Endodermal cell (in vitro differentiated cells): Measurements from ENCODE around the gene WDR35. TPM values are rescaled to one million over a fixed set of nuclear protein-coding genes. Genes with fewer than 3 reads are reported as not detected.

ENCODE experiments used
- DNase-seq: peaks from one replicate; pipeline ENCODE4 v3.0.0-alpha.2; 2017
- H3K27ac ChIP-seq: 2 replicates; pipeline ENCODE4 v1.5.1; 2013; ENCODE audit warnings: mild to moderate bottlenecking, low read depth, low read length, moderate library complexity
- H3K27me3 ChIP-seq: 2 replicates; pipeline ENCODE4 v1.6.1; 2013; ENCODE audit warnings: mild to moderate bottlenecking, low read length, moderate library complexity; ENCODE audit not compliant: insufficient read depth, control insufficient read depth, poor library complexity, severe bottlenecking
- H3K36me3 ChIP-seq: 2 replicates; pipeline ENCODE4 v1.7.0; 2013; ENCODE audit warnings: mild to moderate bottlenecking, low read length, moderate library complexity; ENCODE audit not compliant: control insufficient read depth, insufficient read depth
- H3K4me1 ChIP-seq: one replicate; pipeline ENCODE4 v1.7.0; 2013; ENCODE audit warnings: low read length; ENCODE audit not compliant: control insufficient read depth, insufficient read depth
- H3K4me3 ChIP-seq: 2 replicates; pipeline ENCODE4 v1.5.1; 2013; ENCODE audit warnings: mild to moderate bottlenecking, low read length, moderate library complexity
- H3K9ac ChIP-seq: 2 replicates; pipeline ENCODE4 v1.6.1; 2013; ENCODE audit warnings: mild to moderate bottlenecking, low read length, moderate library complexity; ENCODE audit not compliant: poor library complexity, severe bottlenecking; ENCODE audit errors: extremely low read depth
- H3K9me3 ChIP-seq: 2 replicates; pipeline ENCODE4 v1.6.1; 2013; ENCODE audit warnings: mild to moderate bottlenecking, low read length, moderate library complexity; ENCODE audit not compliant: control insufficient read depth
- H3K27ac Mint-ChIP-seq: 2 replicates; pipeline ENCODE4 v1.8.0; 2020; ENCODE audit warnings: mixed read lengths
- H3K27me3 Mint-ChIP-seq: 2 replicates; pipeline ENCODE4 v1.8.0; 2021; ENCODE audit warnings: mild to moderate bottlenecking, mixed read lengths; ENCODE audit not compliant: insufficient read depth
- H3K36me3 Mint-ChIP-seq: 2 replicates; pipeline ENCODE4 v1.8.0; 2020; ENCODE audit warnings: low read depth, mixed read lengths
- H3K4me1 Mint-ChIP-seq: 2 replicates; pipeline ENCODE4 v1.8.0; 2020; ENCODE audit warnings: mixed read lengths
- H3K4me3 Mint-ChIP-seq: 2 replicates; pipeline ENCODE4 v1.8.0; 2020; ENCODE audit warnings: mild to moderate bottlenecking, moderate library complexity, mixed read lengths
- H3K9me3 Mint-ChIP-seq: 2 replicates; pipeline ENCODE4 v1.8.0; 2020; ENCODE audit warnings: mild to moderate bottlenecking, mixed read lengths
- CTCF ChIP-seq: fragments of 200-600 bp; sonication (generic); conservative IDR thresholded peaks from 2 replicates; pipeline ENCODE4 v1.5.0; 2021; ENCODE audit warnings: antibody characterized with exemption, mild to moderate bottlenecking
- WGBS, 2 experiments: methylation state at CpG; one replicate each; pipeline versions ENCODE4 v1.1.5 to v1.1.7; 2013; ENCODE audit warnings: missing lambda C conversion rate in 2 of 2, mixed read lengths in 1 of 2; ENCODE audit not compliant: insufficient coverage in 1 of 2, insufficient read length in 1 of 2; 5-methylcytosine and 5-hydroxymethylcytosine counted together
- total RNA-seq, 2 donors: library from RNA; stranded (reverse); fragmentation: NEBNext Ultra II Directional in 1 of 2; extraction: Animal tissue kit (Norgen Biotek cat#: 25700) in 1 of 2; gene quantifications; 2 replicates in 1 of 2; 3 replicates in 1 of 2; pipeline ENCODE4 v1.2.1, GENCODE V29; 2021

The WDR35 gene
- total RNA-seq, 2 donors from 2014 or later, result 11.3 to 13.5 TPM

- Histone ChIP-seq H3K9ac (no peak overlapping the region), H3K9me3 (no peaks in the 10 kb centered on the region), H3K4me1 (no peaks in the 10 kb centered on the region), H3K4me3 (no peak overlapping the region), H3K36me3 (peaks cover 17% of the 10 kb centered on the region), H3K27ac (no peak overlapping the region), H3K27me3 (no peaks in the 10 kb centered on the region)
- peaks cover 34% of the 10 kb centered on the region for H3K36me3 Mint-ChIP-seq
- H3K4me1 Mint-ChIP-seq, result peaks cover 8% of the 10 kb centered on the region
- no peaks in the 10 kb centered on the region for H3K9me3 Mint-ChIP-seq
- WGBS, 2 experiments, result 89 to 93% methylated on average over 2 to 3 of the region's 3 CpGs
- DNase-seq, result no peak
- no peak for TF ChIP-seq CTCF
- no peak overlapping the region for H3K27ac Mint-ChIP-seq
- no peak overlapping the region for H3K4me3 Mint-ChIP-seq
- no peaks in the 10 kb centered on the region for H3K27me3 Mint-ChIP-seq
These were observed 18.2 kb downstream of the WDR35 start for GRCh38 chr2:19971691-19972090.

GRCh38 chr2:19963386-19963785, 26.5 kb downstream of the WDR35 start:
- Mint-ChIP-seq H3K27ac (no peak overlapping the region), H3K4me3 (no peak overlapping the region), H3K27me3 (no peaks in the 10 kb centered on the region), H3K9me3 (no peaks in the 10 kb centered on the region), H3K36me3 (peaks cover 27% of the 10 kb centered on the region), H3K4me1 (no peaks in the 10 kb centered on the region)
- H3K27me3 ChIP-seq, result no peaks in the 10 kb centered on the region
- H3K9me3 ChIP-seq, result no peaks in the 10 kb centered on the region
- 94% methylated on average over 1 of the region's 1 CpG; no CpG with 5 or more reads in 1 of the 2 experiments for WGBS, 2 experiments
- H3K9ac ChIP-seq, result no peak overlapping the region
- H3K36me3 ChIP-seq, result peaks cover 8% of the 10 kb centered on the region
- DNase-seq, result no peak
- no peak for TF ChIP-seq CTCF
- H3K27ac ChIP-seq, result no peak overlapping the region
- no peak overlapping the region for H3K4me3 ChIP-seq
- H3K4me1 ChIP-seq, result no peaks in the 10 kb centered on the region

DNA sequence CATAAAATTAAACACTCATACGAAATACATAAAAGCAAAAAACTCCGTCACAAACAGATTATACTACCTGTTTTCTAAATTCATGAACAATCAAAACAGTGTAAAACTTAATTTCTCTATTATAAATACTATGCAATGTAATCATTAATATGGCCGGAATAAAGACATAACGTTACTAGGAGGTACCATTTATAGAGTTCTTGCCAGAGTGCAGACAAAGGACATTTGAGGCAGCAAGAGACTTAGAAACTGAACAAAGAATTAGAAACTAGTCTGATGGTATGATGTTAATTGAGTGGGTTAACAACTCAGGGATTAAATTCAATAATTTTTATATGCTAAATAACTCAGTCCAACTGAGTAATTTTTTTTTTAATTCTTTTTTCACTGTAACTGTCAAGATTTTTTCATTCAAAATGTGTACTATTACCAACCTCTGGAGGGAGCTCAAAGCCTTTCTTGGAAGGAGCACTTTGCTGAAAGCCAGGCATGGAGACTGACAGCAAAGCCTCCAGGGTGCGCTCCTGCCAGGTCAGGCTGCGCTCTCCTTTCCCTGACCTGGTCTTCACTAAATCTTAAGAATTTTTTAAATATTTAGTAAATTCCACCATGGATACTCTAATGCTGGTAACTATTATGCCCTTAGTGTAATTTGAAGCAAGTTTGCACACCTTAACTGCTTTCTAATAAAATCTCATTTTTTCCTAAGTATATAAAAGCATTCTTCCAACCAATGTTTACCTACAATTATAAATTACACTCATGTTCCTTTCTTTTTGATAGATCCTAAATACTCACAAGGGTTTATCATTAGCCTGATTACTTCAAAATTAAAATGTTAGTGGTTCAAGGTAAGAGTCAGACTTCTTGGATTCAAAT, 34.1 kb downstream of the WDR35 start:
- H3K27ac ChIP-seq, result no peak overlapping the region
- H3K27me3 Mint-ChIP-seq, result no peaks in the 10 kb centered on the region
- no peaks in the 10 kb centered on the region for H3K27me3 ChIP-seq
- no peaks in the 10 kb centered on the region for H3K36me3 ChIP-seq
- H3K4me1 Mint-ChIP-seq, result no peaks in the 10 kb centered on the region
- no peaks in the 10 kb centered on the region for H3K4me1 ChIP-seq
- H3K9me3 Mint-ChIP-seq, result no peaks in the 10 kb centered on the region
- peak; percentile 93 for TF ChIP-seq CTCF
- H3K36me3 Mint-ChIP-seq, result peaks cover 12% of the 10 kb centered on the region
- H3K9me3 ChIP-seq, result no peaks in the 10 kb centered on the region
- H3K9ac ChIP-seq, result no peak overlapping the region
- WGBS, 2 experiments, result 69 to 81% methylated on average over 2 to 6 of the region's 6 CpGs
- H3K4me3 ChIP-seq, result no peak overlapping the region
- DNase-seq, result peak; percentile 86
- H3K4me3 Mint-ChIP-seq, result no peak overlapping the region
- H3K27ac Mint-ChIP-seq, result no peak overlapping the region
